22Rv1 (cell line): ENCODE measurements around the gene CCDC78.

ENCODE experiments used
- H3K27ac ChIP-seq: fragments of 450-650 bp; 2 replicates; pipeline ENCODE4 v1.5.1; 2017
- ZFX ChIP-seq: fragments of 450-650 bp; IDR thresholded peaks from 2 replicates; pipeline ENCODE4 v1.6.1; 2017; ENCODE audit warnings: antibody characterized with exemption, borderline replicate concordance
- TF ChIP-seq, protein P1 (sequence below): fragments of 450-650 bp; IDR thresholded peaks from 2 replicates; pipeline ENCODE4 v1.5.1; 2017; ENCODE audit warnings: mild to moderate bottlenecking

CCDC78 gene

GRCh38 chr16:680625-680945 is 45.7 kb downstream of the CCDC78 start:
- peak overlapping the region; percentile 98 for H3K27ac ChIP-seq
- no peak for TF ChIP-seq ZFX
- TF ChIP-seq, protein P1, sequence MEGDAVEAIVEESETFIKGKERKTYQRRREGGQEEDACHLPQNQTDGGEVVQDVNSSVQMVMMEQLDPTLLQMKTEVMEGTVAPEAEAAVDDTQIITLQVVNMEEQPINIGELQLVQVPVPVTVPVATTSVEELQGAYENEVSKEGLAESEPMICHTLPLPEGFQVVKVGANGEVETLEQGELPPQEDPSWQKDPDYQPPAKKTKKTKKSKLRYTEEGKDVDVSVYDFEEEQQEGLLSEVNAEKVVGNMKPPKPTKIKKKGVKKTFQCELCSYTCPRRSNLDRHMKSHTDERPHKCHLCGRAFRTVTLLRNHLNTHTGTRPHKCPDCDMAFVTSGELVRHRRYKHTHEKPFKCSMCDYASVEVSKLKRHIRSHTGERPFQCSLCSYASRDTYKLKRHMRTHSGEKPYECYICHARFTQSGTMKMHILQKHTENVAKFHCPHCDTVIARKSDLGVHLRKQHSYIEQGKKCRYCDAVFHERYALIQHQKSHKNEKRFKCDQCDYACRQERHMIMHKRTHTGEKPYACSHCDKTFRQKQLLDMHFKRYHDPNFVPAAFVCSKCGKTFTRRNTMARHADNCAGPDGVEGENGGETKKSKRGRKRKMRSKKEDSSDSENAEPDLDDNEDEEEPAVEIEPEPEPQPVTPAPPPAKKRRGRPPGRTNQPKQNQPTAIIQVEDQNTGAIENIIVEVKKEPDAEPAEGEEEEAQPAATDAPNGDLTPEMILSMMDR, result no peak

GRCh38 chr16:679814-680624 is 46.2 kb downstream of the CCDC78 start, which contains the start of gene STUB1:
STUB1 (plus strand) TSS chr16:680410; CDS start chr16:680526, 116 bp downstream.
- TF ChIP-seq ZFX, result no peak
- TF ChIP-seq, protein P1, result no peak
- H3K27ac ChIP-seq, result peak within 1 kb of the TSS; percentile 98

GRCh38 chr16:678858-679813 is 47.1 kb downstream of the CCDC78 start:
- TF ChIP-seq, protein P1, result no peak
- no peak for TF ChIP-seq ZFX
- H3K27ac ChIP-seq, result peak overlapping the region; percentile 98

- H3K27ac ChIP-seq, result peak overlapping the region; percentile 98
- no peak for TF ChIP-seq ZFX
- TF ChIP-seq, protein P1, result no peak
These were observed 47.9 kb downstream of the CCDC78 start for GRCh38 chr16:678209-678857.

DNA sequence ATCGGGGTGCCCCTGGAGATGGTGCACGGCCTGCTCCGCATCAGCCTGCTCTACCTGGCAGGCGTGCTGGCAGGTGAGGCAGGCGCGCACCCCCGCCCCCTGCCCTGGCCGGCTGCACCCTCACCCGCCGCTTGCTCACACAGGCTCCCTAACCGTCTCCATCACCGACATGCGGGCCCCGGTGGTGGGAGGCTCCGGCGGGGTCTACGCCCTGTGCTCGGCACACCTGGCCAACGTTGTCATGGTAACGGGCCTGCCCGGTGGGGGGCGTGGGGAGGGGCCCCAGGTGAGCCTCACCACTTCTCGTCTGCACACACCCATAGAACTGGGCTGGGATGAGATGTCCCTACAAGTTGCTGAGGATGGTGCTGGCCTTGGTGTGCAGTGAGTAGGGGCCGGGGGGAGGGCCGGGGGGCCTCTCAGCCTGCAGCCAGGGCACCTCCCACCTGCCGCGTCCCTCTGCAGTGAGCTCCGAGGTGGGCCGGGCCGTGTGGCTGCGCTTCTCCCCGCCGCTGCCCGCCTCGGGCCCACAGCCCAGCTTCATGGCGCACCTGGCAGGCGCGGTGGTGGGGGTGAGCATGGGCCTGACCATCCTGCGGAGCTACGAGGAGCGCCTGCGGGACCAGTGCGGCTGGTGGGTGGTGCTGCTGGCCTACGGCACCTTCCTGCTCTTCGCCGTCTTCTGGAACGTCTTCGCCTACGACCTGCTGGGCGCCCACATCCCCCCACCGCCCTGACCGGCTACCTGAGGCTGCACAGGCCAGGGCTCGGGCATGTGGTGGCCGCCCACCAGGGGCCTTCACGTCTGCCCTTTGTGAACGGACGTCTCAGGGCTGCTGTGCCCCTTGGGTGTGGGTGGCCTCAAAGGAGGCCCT is 48.7 kb downstream of the CCDC78 start:
- TF ChIP-seq, protein P1, result no peak
- TF ChIP-seq ZFX, result no peak
- peak overlapping the region; percentile 98 for H3K27ac ChIP-seq

GRCh38 chr16:676913-677312 is 49.3 kb downstream of the CCDC78 start:
- H3K27ac ChIP-seq, result peak overlapping the region; percentile 98; the same call in 1 of the 2 replicates
- TF ChIP-seq, protein P1, result no peak
- no peak for TF ChIP-seq ZFX
